Stimulated activated naive B cell treated with anti-CD40 and anti-IgM and Interleukin-4, amounts not matched to agents 10 μg/mL and 1 μg/mL and 100 μg/mL, for 72 hours (primary cell): Measurements from ENCODE around the gene PHF5A.

Experiments used
- ATAC-seq, 2 donors: fragments of 150-1000 bp; cut with Tn5 transposase; replicated peaks; 2 replicates each; pipeline ENCODE4 v1.10.0; 2021; ENCODE audit warnings: moderate library complexity in 1 of 2
- DNase-seq: peaks from one replicate; pipeline ENCODE4 v3.0.0; 2021
- H3K27ac Mint-ChIP-seq: one replicate; pipeline ENCODE4 v1.8.0; 2022; ENCODE audit warnings: mild to moderate bottlenecking, mixed read lengths
- H3K27me3 Mint-ChIP-seq, 2 donors: one replicate each; pipeline ENCODE4 v1.8.0; 2022; ENCODE audit warnings: mixed read lengths in 2 of 2
- H3K36me3 Mint-ChIP-seq, 2 donors: one replicate each; pipeline ENCODE4 v1.8.0; 2022; ENCODE audit warnings: mixed read lengths in 2 of 2, mild to moderate bottlenecking in 1 of 2
- H3K4me1 Mint-ChIP-seq, 2 donors: one replicate each; pipeline ENCODE4 v1.8.0; 2022; ENCODE audit warnings: mixed read lengths in 2 of 2, mild to moderate bottlenecking in 1 of 2
- H3K4me3 Mint-ChIP-seq, 2 donors: one replicate each; pipeline ENCODE4 v1.8.0; 2022; ENCODE audit warnings: mild to moderate bottlenecking in 2 of 2, mixed read lengths in 2 of 2, moderate library complexity in 1 of 2
- H3K9me3 Mint-ChIP-seq, 2 donors: one replicate each; pipeline ENCODE4 v1.8.0; 2022; ENCODE audit warnings: mixed read lengths in 2 of 2, mild to moderate bottlenecking in 1 of 2

PHF5A gene

DNA sequence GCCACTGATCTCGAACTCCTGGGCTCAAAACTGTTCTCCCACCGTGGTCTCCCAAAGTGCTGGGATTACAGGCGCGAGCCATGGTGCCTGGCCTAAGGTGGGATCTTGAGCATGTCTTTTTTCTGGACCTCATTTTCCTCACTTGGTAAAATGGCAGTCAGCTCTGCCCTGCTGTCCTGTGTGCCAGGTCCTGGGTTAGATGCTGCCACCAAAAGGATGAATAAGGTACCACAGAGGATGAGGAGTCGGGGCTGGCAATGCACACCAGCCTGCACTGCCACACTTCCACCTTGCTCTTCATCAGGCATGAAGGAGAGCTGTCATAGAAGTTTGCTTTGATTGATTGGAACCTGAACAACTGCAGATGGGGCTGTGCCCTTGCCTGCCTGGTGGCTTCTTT is 32.7 kb upstream of the PHF5A start:
- Mint-ChIP-seq H3K36me3 (peaks cover 24 to 31% of the 10 kb centered on the region in 2 donors), H3K27me3 (no peaks in the 10 kb centered on the region), H3K4me1 (peaks cover 33 to 44% of the 10 kb centered on the region in 2 donors), H3K4me3 (peak overlapping the region in 1 of 2 donors; percentile 36), H3K9me3 (no peaks in the 10 kb centered on the region), H3K27ac (peak overlapping the region; percentile 93)
- ATAC-seq (peak; percentile 95 to 98), DNase-seq (peak; percentile 43)

DNA sequence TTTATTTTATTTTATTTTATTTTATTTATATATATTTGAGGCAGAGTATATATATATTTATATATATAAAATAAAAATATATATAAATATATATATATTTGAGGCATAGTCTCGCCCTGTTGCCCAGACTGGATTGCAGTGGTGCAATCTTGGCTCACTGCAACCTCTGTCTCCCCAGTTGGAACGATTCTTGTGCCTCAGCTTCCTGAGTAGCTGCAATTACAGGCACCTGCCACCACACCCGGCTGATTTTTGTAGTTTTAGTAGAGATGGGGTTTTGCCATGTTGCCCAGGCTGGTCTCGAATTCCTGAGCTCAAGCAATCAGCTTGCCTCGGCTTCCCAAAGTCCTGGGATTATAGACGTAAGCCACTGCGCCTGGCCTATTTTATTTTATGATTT is 31.8 kb upstream of the PHF5A start:
- Mint-ChIP-seq H3K36me3 (peaks cover 21 to 33% of the 10 kb centered on the region in 2 donors), H3K27me3 (no peaks in the 10 kb centered on the region), H3K9me3 (no peaks in the 10 kb centered on the region), H3K4me1 (peaks cover 33 to 48% of the 10 kb centered on the region in 2 donors), H3K27ac (peak overlapping the region; percentile 42), H3K4me3 (no peak overlapping the region)
- DNase-seq, result no peak
- no peak for ATAC-seq

DNA sequence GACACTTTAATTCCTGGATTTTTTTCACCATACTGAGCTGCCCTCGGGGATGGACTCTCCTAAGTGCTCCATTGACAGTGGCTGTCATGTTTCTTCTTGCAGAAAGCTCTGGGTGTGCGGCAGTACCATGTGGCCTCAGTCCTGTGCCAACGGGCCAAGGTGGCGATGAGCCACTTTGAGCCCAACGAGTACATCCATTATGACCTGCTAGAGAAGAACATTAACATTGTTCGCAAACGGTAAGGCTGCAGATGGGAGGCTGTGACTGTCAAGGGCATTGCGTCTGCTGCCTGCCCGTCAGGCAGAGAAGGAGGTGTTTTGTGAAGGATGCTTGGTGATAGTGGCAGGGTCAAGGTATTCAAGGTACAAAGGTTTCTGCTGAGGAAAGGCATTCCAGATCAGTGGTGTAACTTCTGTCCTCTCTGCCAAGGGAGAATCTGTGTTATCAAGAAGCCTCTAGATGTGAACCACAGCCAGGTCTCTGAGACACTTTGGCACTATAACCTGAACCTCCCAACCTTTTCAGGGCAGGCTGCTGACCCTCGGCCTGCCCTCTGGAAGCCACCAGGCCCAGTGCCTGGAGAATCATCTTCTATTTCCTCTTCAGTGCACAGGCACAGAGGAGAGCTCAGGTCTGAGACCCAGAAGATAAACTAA is 31.3 kb upstream of the PHF5A start:
- Mint-ChIP-seq H3K36me3 (peaks cover 20 to 31% of the 10 kb centered on the region in 2 donors), H3K27ac (peak overlapping the region; percentile 49), H3K9me3 (no peaks in the 10 kb centered on the region), H3K4me3 (no peak overlapping the region), H3K4me1 (peaks cover 31 to 47% of the 10 kb centered on the region in 2 donors), H3K27me3 (no peaks in the 10 kb centered on the region)
- ATAC-seq, result no peak
- DNase-seq, result no peak

DNA sequence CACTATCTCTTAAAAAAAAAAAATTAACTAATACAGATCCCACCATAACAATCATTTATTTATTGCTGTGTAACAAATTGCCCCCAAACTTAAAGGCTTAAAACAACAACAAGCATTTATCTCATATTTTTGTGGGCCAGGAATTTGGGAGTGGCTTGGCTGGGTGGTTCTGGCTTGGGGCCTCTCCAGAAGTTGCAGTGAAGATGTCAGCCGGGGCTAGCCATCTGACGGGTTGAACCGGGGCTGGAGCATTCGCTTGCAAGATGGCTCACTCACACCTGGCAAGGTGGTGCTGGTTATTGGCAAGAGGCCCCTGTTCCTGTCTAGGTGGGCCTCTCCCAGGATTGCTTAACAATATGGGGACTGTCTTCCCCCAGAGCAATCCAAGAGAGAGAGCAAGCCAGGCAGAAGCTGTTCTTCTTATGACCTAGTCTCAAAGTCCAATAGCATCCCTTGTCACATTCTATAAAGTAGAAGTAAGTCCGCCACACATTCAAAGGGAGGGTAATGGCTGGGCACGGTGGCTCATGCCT is 29.9 kb upstream of the PHF5A start:
- peaks cover 33 to 40% of the 10 kb centered on the region in 2 donors for H3K4me1 Mint-ChIP-seq
- peaks cover 18 to 33% of the 10 kb centered on the region in 2 donors for H3K36me3 Mint-ChIP-seq
- no peak for DNase-seq
- no peak overlapping the region for H3K4me3 Mint-ChIP-seq
- peak overlapping the region; percentile 56 for H3K27ac Mint-ChIP-seq
- no peak for ATAC-seq
- no peaks in the 10 kb centered on the region for H3K9me3 Mint-ChIP-seq
- no peaks in the 10 kb centered on the region for H3K27me3 Mint-ChIP-seq

DNA sequence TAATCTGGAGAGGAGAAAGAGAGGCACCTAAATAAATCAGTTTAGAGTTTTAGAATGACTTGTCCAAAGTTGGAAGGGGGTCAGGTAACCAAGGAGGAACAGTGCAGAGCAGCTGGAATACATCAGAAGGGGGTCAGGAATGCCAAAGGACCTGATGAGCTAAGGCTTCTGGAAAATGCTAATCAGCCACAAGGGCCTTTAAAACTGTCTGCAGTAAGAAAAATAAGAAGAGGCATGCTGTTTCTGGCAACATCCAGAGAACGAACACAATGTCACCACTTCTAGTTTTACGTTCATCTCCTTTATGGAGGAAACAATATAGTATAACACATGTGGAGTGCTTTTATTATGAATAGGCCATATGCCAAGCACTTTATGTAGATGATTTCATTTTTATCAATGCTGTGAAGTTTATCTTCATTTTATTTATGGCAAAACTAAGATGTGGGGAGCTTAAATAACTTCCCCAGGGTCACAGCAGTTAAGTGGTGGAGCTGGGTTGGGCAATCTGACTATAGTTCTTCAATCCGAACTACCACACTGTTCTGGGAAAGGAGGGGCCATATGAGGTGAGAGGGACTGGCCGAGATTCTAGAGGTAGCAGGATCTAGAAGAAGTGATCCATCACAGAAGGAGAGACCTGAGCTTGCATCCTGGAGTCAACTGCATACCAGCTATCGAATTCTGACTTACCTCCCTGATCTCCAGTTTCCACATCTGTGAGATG is 23.0 kb upstream of the PHF5A start:
- H3K27ac Mint-ChIP-seq, result peak overlapping the region; percentile 10

DNA sequence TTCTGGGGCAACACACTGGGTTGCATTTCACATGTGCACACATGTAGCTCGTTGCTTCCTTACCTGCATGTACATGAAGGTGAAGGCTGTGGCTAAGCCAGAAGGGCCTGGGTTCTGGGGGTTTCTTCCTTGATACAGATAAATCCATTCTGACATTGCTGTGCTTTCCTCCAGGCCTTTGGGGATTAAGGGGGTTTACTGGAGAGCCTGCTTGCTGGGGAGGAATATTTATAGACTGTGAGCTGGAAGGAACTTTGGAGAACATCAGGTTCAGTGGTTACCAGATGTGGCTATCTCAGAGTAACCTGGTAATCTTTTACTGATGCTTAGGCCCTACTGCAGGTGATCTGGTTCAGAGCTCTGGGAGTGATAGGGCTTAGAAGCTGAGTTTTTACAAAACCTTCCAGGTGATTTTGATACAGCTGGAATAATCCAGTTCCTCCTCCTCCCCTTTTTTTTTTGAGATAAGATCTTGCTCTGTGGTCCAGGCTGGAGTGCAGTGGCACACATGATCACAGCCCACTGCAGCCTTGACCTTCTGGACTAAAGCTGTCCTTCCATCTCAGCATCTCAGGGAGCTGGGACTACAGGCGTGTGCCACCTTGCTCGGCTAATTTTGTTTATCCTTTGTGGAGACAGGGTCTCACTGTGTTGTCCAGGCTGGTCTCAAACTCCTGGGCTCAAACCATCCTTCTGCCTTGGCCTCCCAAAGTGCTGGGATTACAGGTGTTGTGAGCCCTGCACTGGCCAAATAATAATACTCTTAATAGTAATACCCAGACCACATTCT is 20.3 kb upstream of the PHF5A start:
- Mint-ChIP-seq H3K27ac (peak overlapping the region; percentile 31), H3K9me3 (no peaks in the 10 kb centered on the region), H3K27me3 (no peaks in the 10 kb centered on the region), H3K36me3 (peaks cover 25 to 41% of the 10 kb centered on the region in 2 donors), H3K4me1 (peaks cover 50 to 87% of the 10 kb centered on the region in 2 donors), H3K4me3 (no peak overlapping the region)
- no peak for DNase-seq
- no peak for ATAC-seq

More for the DNA sequence above, 23.0 kb upstream of the PHF5A start:
- Mint-ChIP-seq H3K36me3 (peaks cover 19 to 34% of the 10 kb centered on the region in 2 donors), H3K9me3 (no peaks in the 10 kb centered on the region), H3K4me1 (peaks cover 42 to 71% of the 10 kb centered on the region in 2 donors), H3K4me3 (no peak overlapping the region), H3K27me3 (no peaks in the 10 kb centered on the region)
- ATAC-seq (no peak), DNase-seq (no peak)

DNA sequence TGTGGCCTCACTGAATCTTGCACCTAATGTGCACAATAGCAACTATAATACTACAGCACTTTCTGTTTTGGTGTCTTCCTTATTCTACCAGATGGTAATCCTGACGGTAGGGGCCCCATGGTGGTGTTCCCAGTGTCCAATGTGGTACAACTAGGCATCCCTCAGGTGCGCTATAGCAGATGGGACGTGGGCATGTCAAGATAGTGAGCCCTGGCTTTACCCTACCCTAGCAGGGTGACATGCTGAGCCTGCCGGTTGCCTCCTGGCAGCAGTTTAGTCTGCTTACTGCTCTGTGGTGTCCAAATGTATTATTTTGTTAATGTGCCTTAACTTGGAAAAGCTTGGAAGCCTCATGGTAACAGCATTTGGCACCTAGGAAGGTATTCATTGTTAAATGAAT is 19.6 kb upstream of the PHF5A start:
- peak overlapping the region in 1 of 2 donors; percentile 51 for H3K4me3 Mint-ChIP-seq
- ATAC-seq (no peak), DNase-seq (no peak)
- peaks cover 27 to 43% of the 10 kb centered on the region in 2 donors for H3K36me3 Mint-ChIP-seq
- H3K27me3 Mint-ChIP-seq, result no peaks in the 10 kb centered on the region
- peak overlapping the region; percentile 14 for H3K27ac Mint-ChIP-seq
- H3K4me1 Mint-ChIP-seq, result peaks cover 48 to 84% of the 10 kb centered on the region in 2 donors
- no peaks in the 10 kb centered on the region for H3K9me3 Mint-ChIP-seq

DNA sequence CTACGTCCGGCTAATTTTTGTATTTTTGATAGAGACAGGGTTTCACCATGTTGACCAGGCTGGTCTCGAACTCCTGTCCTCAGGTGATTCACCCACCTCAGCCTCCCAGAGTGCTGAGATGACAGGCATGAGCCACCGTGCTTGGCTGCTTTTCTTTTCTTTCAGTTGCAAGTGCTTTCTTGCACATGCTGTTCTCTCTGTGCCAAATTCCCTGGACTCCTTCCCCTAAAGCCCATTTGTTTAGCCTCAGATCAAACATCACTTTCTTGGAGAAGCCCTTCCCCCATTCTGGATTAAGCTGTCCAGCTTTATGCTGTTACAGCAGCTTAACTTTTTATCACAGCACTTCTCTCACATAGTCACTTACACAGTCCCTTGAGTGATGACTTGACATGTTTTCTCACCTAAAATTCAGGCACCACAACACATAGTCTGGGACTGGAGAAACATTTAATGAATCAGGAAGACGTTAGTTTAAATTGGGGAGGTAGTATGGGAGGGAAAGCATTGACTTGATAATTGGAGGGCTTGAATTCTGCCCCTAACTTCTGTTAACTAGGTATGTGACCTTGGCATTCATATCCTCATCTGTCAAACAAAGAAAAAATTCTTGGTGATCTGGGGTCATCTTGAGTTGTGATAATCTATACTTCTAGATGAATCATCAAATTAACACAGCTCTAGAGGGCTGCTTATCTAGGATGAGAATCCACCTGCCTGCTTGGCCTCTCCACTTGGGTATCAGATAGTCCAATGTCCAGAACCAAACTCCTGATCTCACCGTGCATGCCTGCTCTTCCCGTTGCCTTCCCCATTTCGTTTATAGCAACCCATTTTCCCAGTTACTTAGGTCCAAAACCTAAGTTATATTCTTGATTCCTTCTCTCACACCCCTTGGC is 18.8 kb upstream of the PHF5A start:
- Mint-ChIP-seq H3K36me3 (peaks cover 24 to 50% of the 10 kb centered on the region in 2 donors), H3K4me1 (peaks cover 54 to 84% of the 10 kb centered on the region in 2 donors), H3K27me3 (no peaks in the 10 kb centered on the region), H3K4me3 (peak overlapping the region in 1 of 2 donors; percentile 58), H3K27ac (peak overlapping the region; percentile 86), H3K9me3 (no peaks in the 10 kb centered on the region)
- ATAC-seq, result no peak
- DNase-seq, result no peak

DNA sequence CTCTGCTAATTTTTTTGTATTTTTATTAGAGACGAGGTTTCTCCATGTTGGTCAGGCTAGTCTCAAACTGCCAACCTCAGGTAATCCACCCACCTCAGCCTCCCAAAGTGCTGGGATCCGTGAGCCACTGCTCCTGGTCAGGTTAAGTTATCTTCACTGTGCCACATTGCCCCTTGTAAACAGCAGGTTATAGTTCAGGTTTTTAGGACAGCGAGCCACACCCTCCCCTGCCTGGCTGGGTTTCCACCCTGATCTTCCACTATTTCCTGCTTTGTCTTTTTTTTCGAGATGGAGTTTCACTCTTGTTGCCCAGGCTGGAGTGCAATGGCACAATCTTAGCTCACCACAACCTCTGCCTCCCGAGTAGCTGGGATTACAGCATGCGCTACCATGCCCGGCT is 16.5 kb upstream of the PHF5A start:
- ATAC-seq (no peak), DNase-seq (no peak)
- H3K4me3 Mint-ChIP-seq, result peak overlapping the region; percentile 44 to 62
- peaks cover 21 to 59% of the 10 kb centered on the region in 2 donors for H3K36me3 Mint-ChIP-seq
- H3K9me3 Mint-ChIP-seq, result no peaks in the 10 kb centered on the region
- H3K4me1 Mint-ChIP-seq, result peaks cover 70 to 93% of the 10 kb centered on the region in 2 donors
- H3K27ac Mint-ChIP-seq, result peak overlapping the region; percentile 84
- no peaks in the 10 kb centered on the region for H3K27me3 Mint-ChIP-seq

DNA sequence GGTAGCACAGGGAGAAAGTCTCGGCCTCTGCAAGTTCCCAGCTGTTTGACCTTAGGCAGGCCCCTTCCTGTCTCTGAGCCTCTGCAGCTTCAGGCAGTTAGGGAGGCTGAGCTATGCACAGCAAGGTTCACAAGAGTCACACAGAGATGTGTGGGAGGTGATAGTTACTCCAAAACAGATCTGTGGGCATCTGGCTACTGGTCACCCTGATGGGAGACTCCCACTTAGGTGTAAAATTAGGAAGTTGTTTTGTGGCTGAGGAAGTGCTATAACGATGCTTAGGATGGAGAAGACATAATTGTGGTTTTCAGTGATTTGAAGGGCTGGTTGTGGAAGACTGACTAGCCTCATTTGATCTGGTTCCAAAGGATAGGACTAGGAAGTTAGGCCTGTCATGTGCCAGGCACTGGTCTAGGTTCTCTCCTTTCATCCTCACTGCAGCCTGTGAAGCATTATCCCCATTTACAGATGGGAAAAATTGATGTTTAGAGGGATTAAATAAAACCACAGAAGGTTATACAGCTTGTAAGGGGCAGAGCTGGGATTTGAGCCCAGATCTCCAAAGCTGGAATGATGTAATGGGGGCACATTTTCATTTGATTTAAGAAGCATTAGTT is 13.9 kb upstream of the PHF5A start:
- Mint-ChIP-seq H3K36me3 (peaks cover 22 to 55% of the 10 kb centered on the region in 2 donors), H3K27ac (peak overlapping the region; percentile 98)

DNA sequence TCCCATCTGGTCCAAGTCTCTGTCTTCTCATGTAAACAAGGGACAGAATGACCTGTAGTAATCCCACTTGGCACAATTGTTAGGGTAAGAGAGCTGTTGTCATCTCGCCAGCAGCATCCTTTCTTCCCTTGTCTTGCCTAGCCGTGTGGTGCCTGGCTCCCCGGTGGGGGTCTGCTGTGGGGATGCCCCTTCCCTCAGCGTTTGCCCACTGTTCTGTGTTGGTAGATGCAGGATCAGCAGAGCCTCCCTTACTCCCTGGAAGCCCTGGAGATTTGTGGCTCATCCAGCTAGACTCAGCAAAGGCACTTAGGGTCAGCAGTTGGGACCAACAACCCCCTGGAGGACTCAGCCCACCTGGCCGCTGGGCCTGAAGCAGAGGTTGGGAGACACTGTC is 13.4 kb upstream of the PHF5A start:
- peak overlapping the region; percentile 35 to 57 for H3K4me3 Mint-ChIP-seq
- peaks cover 66 to 91% of the 10 kb centered on the region in 2 donors for H3K4me1 Mint-ChIP-seq
- no peaks in the 10 kb centered on the region for H3K9me3 Mint-ChIP-seq
- DNase-seq, result no peak
- peak overlapping the region; percentile 98 for H3K27ac Mint-ChIP-seq
- ATAC-seq, result no peak
- no peaks in the 10 kb centered on the region for H3K27me3 Mint-ChIP-seq
- peaks cover 19 to 53% of the 10 kb centered on the region in 2 donors for H3K36me3 Mint-ChIP-seq

More for the DNA sequence above, 13.9 kb upstream of the PHF5A start:
- peak overlapping the region; percentile 35 to 57 for H3K4me3 Mint-ChIP-seq
- H3K4me1 Mint-ChIP-seq, result peaks cover 70 to 93% of the 10 kb centered on the region in 2 donors
- no peak for DNase-seq
- no peaks in the 10 kb centered on the region for H3K9me3 Mint-ChIP-seq
- no peak for ATAC-seq
- no peaks in the 10 kb centered on the region for H3K27me3 Mint-ChIP-seq

DNA sequence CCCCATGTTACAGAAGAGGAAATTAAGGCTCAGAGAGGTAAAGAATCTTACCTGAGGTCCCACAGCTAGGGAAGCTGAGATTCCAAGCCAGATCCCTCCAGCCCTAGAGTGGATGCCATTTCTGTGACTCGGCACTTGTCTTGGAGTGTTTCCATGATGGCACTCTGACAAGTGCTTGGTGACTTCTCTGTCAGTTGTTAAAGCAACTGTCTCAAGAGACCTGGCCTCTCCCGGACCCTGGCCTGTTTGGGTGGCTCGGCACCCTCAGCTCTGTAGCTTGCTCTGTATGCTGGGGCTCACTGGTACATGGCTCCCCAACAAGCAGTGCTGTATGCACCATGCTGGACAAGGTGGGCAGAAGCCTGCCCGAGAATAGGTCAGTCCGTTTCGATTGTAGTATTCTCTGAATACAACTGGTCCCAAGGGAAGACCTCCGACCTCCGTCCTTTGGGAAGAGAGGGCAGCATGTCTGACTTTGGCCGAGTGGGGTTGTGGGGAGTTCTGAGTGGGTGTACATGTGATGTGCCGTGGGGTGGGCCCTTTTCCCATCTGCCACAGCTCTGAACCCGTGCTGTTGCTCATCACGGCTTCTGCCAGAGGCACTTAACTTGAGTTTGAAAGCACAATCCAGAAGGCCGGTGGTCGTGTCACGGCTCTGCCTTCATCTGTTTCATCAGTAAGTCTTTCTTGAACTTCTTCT is 12.8 kb upstream of the PHF5A start:
- no peak for ATAC-seq
- no peak for DNase-seq
- Mint-ChIP-seq H3K9me3 (no peaks in the 10 kb centered on the region), H3K4me1 (peaks cover 66 to 90% of the 10 kb centered on the region in 2 donors), H3K4me3 (peak overlapping the region; percentile 35 to 57), H3K27ac (peak overlapping the region; percentile 98), H3K36me3 (peaks cover 21 to 52% of the 10 kb centered on the region in 2 donors), H3K27me3 (no peaks in the 10 kb centered on the region)
